H9 (cell line): ENCODE results near the gene GNAT3. TPM values are rescaled to one million over a fixed set of nuclear protein-coding genes. Genes with fewer than 3 reads are reported as not detected.

Experiments
- DNase-seq: peaks from one replicate; pipeline ENCODE4 v3.0.0-alpha.2; 2017
- H2AFZ ChIP-seq: one replicate; pipeline ENCODE4 v1.6.1; 2013; ENCODE audit warnings: mild to moderate bottlenecking, low read length, control low read depth, moderate library complexity
- H2AK5ac ChIP-seq: 2 replicates; pipeline ENCODE4 v1.6.1; 2013; ENCODE audit warnings: low read length, control low read depth, mixed read lengths; ENCODE audit not compliant: insufficient read length
- H2BK120ac ChIP-seq: one replicate; pipeline ENCODE4 v1.6.1; 2013; ENCODE audit warnings: low read depth, mild to moderate bottlenecking, low read length, control low read depth, inconsistent platforms; ENCODE audit not compliant: poor library complexity, severe bottlenecking
- H2BK12ac ChIP-seq: 2 replicates; pipeline ENCODE4 v1.6.1; 2013; ENCODE audit warnings: low read length, control low read depth, mixed read lengths, low read depth; ENCODE audit not compliant: insufficient read length
- H2BK15ac ChIP-seq: 2 replicates; pipeline ENCODE4 v1.6.1; 2013; ENCODE audit warnings: low read depth, low read length, control low read depth
- H2BK20ac ChIP-seq: one replicate; pipeline ENCODE4 v1.6.1; 2013; ENCODE audit warnings: low read depth, mild to moderate bottlenecking, low read length, control low read depth, inconsistent platforms; ENCODE audit not compliant: poor library complexity, severe bottlenecking
- H2BK5ac ChIP-seq: 2 replicates; pipeline ENCODE4 v1.6.1; 2013; ENCODE audit warnings: low read length, control low read depth, mixed read lengths; ENCODE audit not compliant: insufficient read length
- H3K14ac ChIP-seq: 2 replicates; pipeline ENCODE4 v1.6.1; 2013; ENCODE audit warnings: low read length, control low read depth; ENCODE audit not compliant: insufficient read depth
- H3K18ac ChIP-seq: 2 replicates; pipeline ENCODE4 v1.6.1; 2013; ENCODE audit warnings: low read depth, mild to moderate bottlenecking, mixed read lengths, low read length, control low read depth; ENCODE audit not compliant: insufficient read length
- H3K23ac ChIP-seq: 2 replicates; pipeline ENCODE4 v1.6.1; 2013; ENCODE audit warnings: low read length, control low read depth, mixed read lengths, low read depth; ENCODE audit not compliant: insufficient read length
- H3K23me2 ChIP-seq: 2 replicates; pipeline ENCODE4 v1.6.1; 2013; ENCODE audit warnings: low read depth, mild to moderate bottlenecking, mixed read lengths, low read length, control low read depth; ENCODE audit not compliant: insufficient read length, poor library complexity, severe bottlenecking
- H3K27ac ChIP-seq: 2 replicates; pipeline ENCODE4 v1.5.1; 2013; ENCODE audit warnings: low read length, control low read depth, mixed read lengths, low read depth; ENCODE audit not compliant: insufficient read length
- H3K27me3 ChIP-seq: 2 replicates; pipeline ENCODE4 v1.6.1; 2013; ENCODE audit warnings: low read length, control low read depth, inconsistent platforms; ENCODE audit not compliant: insufficient read depth
- H3K4ac ChIP-seq: 2 replicates; pipeline ENCODE4 v1.6.1; 2013; ENCODE audit warnings: low read depth, mild to moderate bottlenecking, control low read depth, inconsistent platforms, low read length, moderate library complexity
- H3K4me1 ChIP-seq: 2 replicates; pipeline ENCODE4 v1.6.1; 2013; ENCODE audit warnings: low read length, control low read depth, inconsistent platforms; ENCODE audit not compliant: insufficient read depth
- H3K4me2 ChIP-seq: 2 replicates; pipeline ENCODE4 v1.6.1; 2013; ENCODE audit warnings: low read length, control low read depth, mixed read lengths; ENCODE audit not compliant: insufficient read length, insufficient read depth
- H3K56ac ChIP-seq: 2 replicates; pipeline ENCODE4 v1.6.1; 2013; ENCODE audit warnings: low read depth, mild to moderate bottlenecking, mixed read lengths, low read length, control low read depth; ENCODE audit not compliant: insufficient read length
- H3K79me1 ChIP-seq: 2 replicates; pipeline ENCODE4 v1.6.1; 2013; ENCODE audit warnings: low read depth, mild to moderate bottlenecking, moderate library complexity, low read length, control low read depth, inconsistent platforms; ENCODE audit not compliant: insufficient read depth, poor library complexity, severe bottlenecking
- H3K79me2 ChIP-seq: 2 replicates; pipeline ENCODE4 v1.6.1; 2013; ENCODE audit warnings: low read length, control low read depth, inconsistent platforms; ENCODE audit not compliant: insufficient read depth
- H3K9ac ChIP-seq: 2 replicates; pipeline ENCODE4 v1.6.1; 2013; ENCODE audit warnings: low read length, control low read depth, mixed read lengths; ENCODE audit not compliant: insufficient read length; ENCODE audit errors: extremely low read depth
- H3K9me3 ChIP-seq: one replicate; pipeline ENCODE4 v1.6.1; 2013; ENCODE audit warnings: low read depth, low read length, inconsistent platforms; ENCODE audit not compliant: control insufficient read depth
- H3T11ph ChIP-seq: one replicate; pipeline ENCODE4 v1.6.1; 2013; ENCODE audit warnings: mild to moderate bottlenecking, low read length, control low read depth, inconsistent platforms
- H4K20me1 ChIP-seq: one replicate; pipeline ENCODE4 v1.6.1; 2013; ENCODE audit not compliant: control insufficient read depth, insufficient read length, insufficient read depth
- H4K5ac ChIP-seq: 2 replicates; pipeline ENCODE4 v1.6.1; 2013; ENCODE audit warnings: low read depth, mild to moderate bottlenecking, mixed read lengths, low read length, control low read depth; ENCODE audit not compliant: insufficient read length
- H4K8ac ChIP-seq: replicated peaks from 2 replicates; pipeline ENCODE4 v1.6.1; 2013; ENCODE audit warnings: low read length, control low read depth, mixed read lengths, low read depth; ENCODE audit not compliant: insufficient read length
- H4K91ac ChIP-seq: 2 replicates; pipeline ENCODE4 v1.6.1; 2013; ENCODE audit warnings: low read depth, mild to moderate bottlenecking, moderate library complexity, mixed read lengths, low read length, control low read depth; ENCODE audit not compliant: insufficient read length
- H3K27ac Mint-ChIP-seq, 3 experiments: 2 replicates in 2 of 3; 3 replicates in 1 of 3; pipeline ENCODE4 v1.8.0; 2020 to 2021; ENCODE audit warnings: mixed read lengths in 3 of 3, mild to moderate bottlenecking in 1 of 3, moderate library complexity in 1 of 3
- H3K27me3 Mint-ChIP-seq: 2 replicates; pipeline ENCODE4 v1.8.0; 2021; ENCODE audit warnings: low read depth, mild to moderate bottlenecking, moderate library complexity, mixed read lengths
- H3K36me3 Mint-ChIP-seq, 3 experiments: 2 replicates in 2 of 3; 3 replicates in 1 of 3; pipeline ENCODE4 v1.8.0; 2020 to 2021; ENCODE audit warnings: low read depth in 3 of 3, mixed read lengths in 3 of 3; ENCODE audit not compliant: insufficient read depth in 1 of 3
- H3K4me1 Mint-ChIP-seq, 2 experiments: 2 replicates each; pipeline ENCODE4 v1.8.0; 2020; ENCODE audit warnings: mixed read lengths in 2 of 2
- H3K4me3 Mint-ChIP-seq, 2 experiments: 2 replicates in 1 of 2; 3 replicates in 1 of 2; pipeline ENCODE4 v1.8.0; 2020 to 2021; ENCODE audit warnings: mild to moderate bottlenecking in 2 of 2, mixed read lengths in 2 of 2, moderate library complexity in 1 of 2
- H3K9me3 Mint-ChIP-seq, 2 experiments: 2 replicates in 1 of 2; 3 replicates in 1 of 2; pipeline ENCODE4 v1.8.0; 2020; ENCODE audit warnings: mild to moderate bottlenecking in 2 of 2, mixed read lengths in 2 of 2, moderate library complexity in 1 of 2
- WGBS: extraction: QIAGEN DNeasy Blood & Tissue Kit; methylation state at CpG from one replicate; pipeline ENCODE4 v1.1.7; 2013; ENCODE audit warnings: missing lambda C conversion rate, low lambda C conversion rate, mixed read lengths; ENCODE audit not compliant: insufficient read length; ENCODE audit errors: extremely low coverage; 5-methylcytosine and 5-hydroxymethylcytosine counted together
- total RNA-seq: library from RNA; stranded (reverse); gene quantifications from 2 replicates; pipeline ENCODE4 v1.2.1, GENCODE V29; 2021
- TF ChIP-seq, protein P1 (sequence below): fragments of 200-600 bp; sonication (generic); conservative IDR thresholded peaks from 3 replicates; pipeline ENCODE4 v1.8.0; 2021; ENCODE audit warnings: antibody characterized with exemption, mild to moderate bottlenecking

The GNAT3 gene
- total RNA-seq, 1 experiment from 2014 or later, result not detected

GRCh38 chr7:80415522-80415921 lies 96.3 kb downstream of the GNAT3 start:
- Histone ChIP-seq H4K5ac (no peak overlapping the region), H3K4me2 (no peak overlapping the region), H2BK5ac (no peak overlapping the region), H3K23ac (no peak overlapping the region), H3K27me3 (no peaks in the 10 kb centered on the region), H3K23me2 (no peaks in the 10 kb centered on the region), H2BK120ac (no peak overlapping the region), H2BK20ac (no peak overlapping the region), H3K79me1 (no peaks in the 10 kb centered on the region), H3K4ac (no peak overlapping the region), H3K18ac (no peak overlapping the region), H3K79me2 (no peaks in the 10 kb centered on the region), H3K27ac (no peak overlapping the region), H2AFZ (no peak overlapping the region), H2AK5ac (no peak overlapping the region), H3K4me1 (no peaks in the 10 kb centered on the region), H4K91ac (no peak overlapping the region), H2BK12ac (no peak overlapping the region), H4K8ac (no peak overlapping the region), H4K20me1 (no peaks in the 10 kb centered on the region), H3T11ph (no peak overlapping the region), H3K9me3 (no peaks in the 10 kb centered on the region), H3K9ac (no peak overlapping the region), H2BK15ac (no peak overlapping the region), H3K14ac (no peak overlapping the region), H3K56ac (no peak overlapping the region)
- Mint-ChIP-seq H3K9me3 (no peaks in the 10 kb centered on the region; a peak in 1 of 5 replicates), H3K27ac (no peak overlapping the region), H3K27me3 (no peaks in the 10 kb centered on the region), H3K4me3 (no peak overlapping the region), H3K4me1 (peaks cover 6% of the 10 kb centered on the region in 2 experiments), H3K36me3 (no peaks in the 10 kb centered on the region)
- TF ChIP-seq, protein P1, sequence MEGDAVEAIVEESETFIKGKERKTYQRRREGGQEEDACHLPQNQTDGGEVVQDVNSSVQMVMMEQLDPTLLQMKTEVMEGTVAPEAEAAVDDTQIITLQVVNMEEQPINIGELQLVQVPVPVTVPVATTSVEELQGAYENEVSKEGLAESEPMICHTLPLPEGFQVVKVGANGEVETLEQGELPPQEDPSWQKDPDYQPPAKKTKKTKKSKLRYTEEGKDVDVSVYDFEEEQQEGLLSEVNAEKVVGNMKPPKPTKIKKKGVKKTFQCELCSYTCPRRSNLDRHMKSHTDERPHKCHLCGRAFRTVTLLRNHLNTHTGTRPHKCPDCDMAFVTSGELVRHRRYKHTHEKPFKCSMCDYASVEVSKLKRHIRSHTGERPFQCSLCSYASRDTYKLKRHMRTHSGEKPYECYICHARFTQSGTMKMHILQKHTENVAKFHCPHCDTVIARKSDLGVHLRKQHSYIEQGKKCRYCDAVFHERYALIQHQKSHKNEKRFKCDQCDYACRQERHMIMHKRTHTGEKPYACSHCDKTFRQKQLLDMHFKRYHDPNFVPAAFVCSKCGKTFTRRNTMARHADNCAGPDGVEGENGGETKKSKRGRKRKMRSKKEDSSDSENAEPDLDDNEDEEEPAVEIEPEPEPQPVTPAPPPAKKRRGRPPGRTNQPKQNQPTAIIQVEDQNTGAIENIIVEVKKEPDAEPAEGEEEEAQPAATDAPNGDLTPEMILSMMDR, result no peak
- no CpG with 5 or more reads among the region's 1 CpG for WGBS
- no peak for DNase-seq
